ENCODE results near the gene JAKMIP1.

- TF ChIP-seq CTCF (IDR thresholded peaks at IDR 0.05) (no peak), POLR2AphosphoS5 (IDR thresholded peaks at IDR 0.05) (no peak), POLR2A (IDR thresholded peaks at IDR 0.05) (no peak), EP300 (IDR thresholded peaks at IDR 0.05) (no peak)
Measured at GRCh38 chr4:6141554-6141953, 58.8 kb downstream of the JAKMIP1 start.

All from upper lobe of left lung (tissue), 4 donors.